ENCODE results near the gene PIGZ.

The PIGZ gene

GRCh38 chr3:196981657-196982056, 13.0 kb upstream of the PIGZ start:
- DNase-seq, result no peak

- DNase-seq, result no peak
Measured at GRCh38 chr3:196979545-196979944, 10.9 kb upstream of the PIGZ start.

GRCh38 chr3:196976941-196977340, 8.3 kb upstream of the PIGZ start:
- DNase-seq, result no peak

- DNase-seq, result no peak
Measured at GRCh38 chr3:196975349-196975748, 6.7 kb upstream of the PIGZ start.

- no peak for DNase-seq
Measured at GRCh38 chr3:196974661-196975060, 6.0 kb upstream of the PIGZ start.

- DNase-seq, result no peak
Measured at GRCh38 chr3:196971094-196971698, 2.6 kb upstream of the PIGZ start.

- DNase-seq, result no peak
Measured at GRCh38 chr3:196970547-196971093, 2.0 kb upstream of the PIGZ start.

GRCh38 chr3:196969660-196970546, 1.3 kb upstream of the PIGZ start:
- DNase-seq, result no peak

GRCh38 chr3:196969134-196969659, 564 bp upstream of the PIGZ start:
- DNase-seq, result no peak

- DNase-seq, result no peak
Measured at GRCh38 chr3:196967412-196968232, 1.0 kb downstream of the PIGZ start.

- DNase-seq, result no peak
Measured at GRCh38 chr3:196966526-196967401, 1.9 kb downstream of the PIGZ start.

- no peak for DNase-seq
Measured at GRCh38 chr3:196965804-196966173, 2.8 kb downstream of the PIGZ start.

GRCh38 chr3:196965112-196965803, 3.4 kb downstream of the PIGZ start:
- no peak for DNase-seq

- DNase-seq, result no peak
Measured at GRCh38 chr3:196963631-196963953, 5.0 kb downstream of the PIGZ start.

- no peak for DNase-seq
Measured at GRCh38 chr3:196962930-196963630, 5.6 kb downstream of the PIGZ start.

GRCh38 chr3:196962108-196962929, 6.3 kb downstream of the PIGZ start:
- DNase-seq, result no peak

GRCh38 chr3:196954832-196955231, 13.8 kb downstream of the PIGZ start:
- DNase-seq, result no peak

- DNase-seq, result no peak
Measured at GRCh38 chr3:196951371-196951770, 17.3 kb downstream of the PIGZ start.

GRCh38 chr3:196949750-196950149, 18.9 kb downstream of the PIGZ start:
- no peak for DNase-seq

- no peak for DNase-seq
Measured at GRCh38 chr3:196949285-196949619, 19.4 kb downstream of the PIGZ start.
